COLO668 (cell line): ENCODE results near the gene PROP1.
"Not testable (repeated sequence)": the region's sequence is repeated elsewhere in the genome, so short reads cannot be mapped to it uniquely, and the experiment has no call there.

Experiments
- DNase-seq: peaks from one replicate; lab custom pipeline; 2025; ENCODE audit not compliant: unreplicated experiment; lab: John Stamatoyannopoulos, UW

Gene PROP1

GRCh38 chr5:177945601-177946283 lies 50.3 kb downstream of the PROP1 start:
- peak; percentile 52 for DNase-seq

DNA sequence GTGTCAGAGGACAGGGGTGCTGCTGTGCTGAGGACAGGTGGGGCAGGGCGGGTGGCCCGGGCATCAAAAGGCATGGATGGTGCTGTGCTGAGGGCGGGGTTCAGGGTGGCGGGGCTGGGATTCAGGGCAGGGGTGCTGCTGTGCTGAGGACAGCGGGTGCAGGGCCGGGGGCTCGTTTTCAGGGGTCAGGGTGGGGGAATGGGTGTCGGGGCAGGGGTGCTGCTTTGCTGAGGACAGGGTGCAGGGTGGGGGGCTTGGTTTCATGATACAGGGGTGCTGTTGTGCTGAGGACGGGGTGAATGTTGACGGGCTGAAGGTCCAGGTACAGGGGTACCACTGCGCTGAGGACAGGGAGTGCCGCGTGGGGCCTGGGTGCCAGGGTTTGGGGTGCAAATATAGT lies 50.9 kb downstream of the PROP1 start:
- DNase-seq: not testable (repeated sequence)

- peak; percentile 64 for DNase-seq
These were observed 52.0 kb downstream of the PROP1 start for GRCh38 chr5:177943805-177944736.

- DNase-seq: not testable (repeated sequence)
These were observed 53.1 kb downstream of the PROP1 start for GRCh38 chr5:177942896-177943295.
